GM10248 (cell line): Measurements from ENCODE around the gene GYS1.

Experiments used
- CTCF ChIA-PET: fragments of 300-600 bp; sonication (Branson Sonifier 250); formaldehyde crosslinking; extraction: SDS; loops from one replicate; lab custom pipeline; 2021; ENCODE audit warnings: antibody characterized with exemption; lab: Yijun Ruan, JAX
- POLR2A ChIA-PET: fragments of 350-650 bp; sonication (Branson Sonifier 250); formaldehyde crosslinking; extraction: SDS; loops from one replicate; lab custom pipeline; 2020; ENCODE audit warnings: antibody characterized with exemption; lab: Yijun Ruan, JAX
- DNase-seq: peaks from one replicate; pipeline ENCODE4 v3.0.0; 2012; ENCODE audit errors: extremely low spot score
- TF ChIP-seq, protein P1 (sequence below): IDR thresholded peaks from 2 replicates; pipeline ENCODE4 v1.5.1; 2012; ENCODE audit warnings: mild to moderate bottlenecking, low read depth; ENCODE audit errors: extremely low read depth, missing control alignments, control extremely low read depth

GYS1 gene

DNA sequence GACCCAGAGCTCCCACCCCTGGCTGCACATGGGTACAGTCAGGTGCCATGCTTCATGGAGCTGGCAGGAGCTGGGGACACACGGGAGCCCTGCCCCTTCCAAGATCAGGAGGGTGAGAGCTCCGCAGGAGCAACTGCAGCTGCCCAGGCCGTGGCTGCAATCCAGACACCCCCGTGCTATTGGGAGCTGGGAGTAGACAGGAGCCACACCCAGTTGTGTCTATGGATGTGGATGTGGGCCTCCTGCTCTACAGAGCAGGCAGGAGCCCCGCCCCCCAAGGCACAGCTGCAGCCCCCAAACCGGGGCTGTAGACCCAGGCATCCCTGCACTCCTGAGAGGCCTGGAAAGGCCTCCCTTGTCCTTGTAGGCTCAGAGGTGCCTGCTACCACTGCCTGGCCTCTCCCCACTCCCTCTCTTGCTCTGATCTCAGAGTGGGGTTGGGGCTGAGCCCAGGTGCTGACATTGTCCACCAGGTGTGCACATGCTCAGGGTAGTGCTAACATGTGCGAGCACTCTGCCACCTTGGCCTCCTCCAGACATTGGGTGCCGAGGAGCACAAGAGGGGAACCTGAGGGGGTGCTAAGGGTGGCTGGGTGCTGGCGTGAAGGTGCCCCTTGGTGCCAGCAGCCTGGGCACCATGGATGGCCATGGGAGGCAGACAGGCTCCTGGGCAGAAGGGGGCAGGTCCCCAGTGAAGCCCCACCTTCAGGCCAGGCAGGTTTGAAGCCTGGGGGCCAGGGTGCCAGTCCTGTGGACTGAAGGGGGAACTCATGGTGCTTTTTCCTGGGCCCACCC, 46.4 kb downstream of the GYS1 start:
- POLR2A ChIA-PET, result no interaction called here

DNA sequence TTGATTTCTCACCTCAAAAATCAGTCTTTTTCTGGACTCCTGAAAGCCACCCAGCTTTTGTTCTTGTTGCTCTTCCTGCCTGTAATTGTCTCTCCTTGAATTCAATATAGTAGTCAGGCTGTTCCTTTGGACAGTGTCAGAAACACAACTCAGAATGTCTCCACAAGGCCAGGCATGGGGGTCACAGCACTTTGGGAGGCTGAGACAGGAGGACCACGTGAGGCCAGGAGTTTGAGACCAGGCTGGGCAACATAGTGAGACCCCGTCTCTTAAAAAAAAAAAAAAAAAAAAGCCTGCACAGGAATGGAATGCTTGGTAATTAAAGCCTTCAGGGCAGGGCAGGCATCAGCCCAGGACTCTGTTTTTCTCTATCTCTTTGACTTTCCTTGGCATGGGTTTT, 47.3 kb downstream of the GYS1 start:
- ChIA-PET POLR2A (no interaction called here), CTCF (no interaction called here)
- TF ChIP-seq, protein P1, sequence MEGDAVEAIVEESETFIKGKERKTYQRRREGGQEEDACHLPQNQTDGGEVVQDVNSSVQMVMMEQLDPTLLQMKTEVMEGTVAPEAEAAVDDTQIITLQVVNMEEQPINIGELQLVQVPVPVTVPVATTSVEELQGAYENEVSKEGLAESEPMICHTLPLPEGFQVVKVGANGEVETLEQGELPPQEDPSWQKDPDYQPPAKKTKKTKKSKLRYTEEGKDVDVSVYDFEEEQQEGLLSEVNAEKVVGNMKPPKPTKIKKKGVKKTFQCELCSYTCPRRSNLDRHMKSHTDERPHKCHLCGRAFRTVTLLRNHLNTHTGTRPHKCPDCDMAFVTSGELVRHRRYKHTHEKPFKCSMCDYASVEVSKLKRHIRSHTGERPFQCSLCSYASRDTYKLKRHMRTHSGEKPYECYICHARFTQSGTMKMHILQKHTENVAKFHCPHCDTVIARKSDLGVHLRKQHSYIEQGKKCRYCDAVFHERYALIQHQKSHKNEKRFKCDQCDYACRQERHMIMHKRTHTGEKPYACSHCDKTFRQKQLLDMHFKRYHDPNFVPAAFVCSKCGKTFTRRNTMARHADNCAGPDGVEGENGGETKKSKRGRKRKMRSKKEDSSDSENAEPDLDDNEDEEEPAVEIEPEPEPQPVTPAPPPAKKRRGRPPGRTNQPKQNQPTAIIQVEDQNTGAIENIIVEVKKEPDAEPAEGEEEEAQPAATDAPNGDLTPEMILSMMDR, result no peak
- DNase-seq, result no peak

More for the DNA sequence above, 46.4 kb downstream of the GYS1 start:
- no peak for DNase-seq
- TF ChIP-seq, protein P1, result no peak
- CTCF ChIA-PET, result no interaction called here

DNA sequence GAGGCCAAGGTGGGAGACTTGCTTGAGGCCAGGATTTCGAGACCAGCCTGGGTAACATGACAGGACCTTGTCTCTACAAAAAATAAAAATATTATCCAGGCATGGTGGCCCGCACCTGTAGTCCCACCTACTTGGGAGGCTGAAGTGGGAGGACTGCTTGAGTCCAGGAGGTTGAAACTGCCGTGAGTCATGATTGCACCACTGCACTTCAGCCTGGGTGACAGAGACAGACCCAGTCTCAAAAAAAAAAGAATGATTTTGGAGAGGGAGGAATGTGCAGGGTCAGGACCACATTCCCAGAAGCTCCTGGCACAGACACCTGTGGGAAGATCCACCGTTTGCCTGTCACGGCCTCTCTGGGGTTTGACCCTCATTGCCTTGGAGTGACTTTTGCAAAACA, 47.7 kb downstream of the GYS1 start:
- CTCF ChIA-PET, result interaction anchor here (1.1 kb wide), 1 partner anchor 34 kb away, joined by 3 read pairs; no protein-coding TSS in a partner anchor
- POLR2A ChIA-PET, result no interaction called here
- TF ChIP-seq, protein P1, result no peak
- DNase-seq, result no peak

DNA sequence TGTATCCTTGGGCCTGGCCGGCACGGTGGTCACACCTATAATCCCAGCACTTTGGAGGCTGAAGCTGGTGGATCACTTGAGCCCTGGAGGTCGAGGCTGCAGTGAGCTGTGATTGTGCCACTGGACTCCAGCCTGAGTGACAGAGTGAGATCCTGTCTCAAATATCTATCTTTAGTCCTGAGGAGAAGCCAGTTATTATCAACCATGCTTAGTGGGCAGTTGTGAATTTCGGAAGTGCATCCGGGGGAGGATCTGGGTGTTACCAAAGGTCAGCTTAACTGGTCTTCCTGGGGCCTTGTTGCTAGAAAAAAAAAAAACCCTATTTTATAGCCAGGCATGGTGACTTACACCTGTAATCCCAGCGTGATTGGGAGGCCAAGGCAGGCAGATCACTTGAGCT, 50.0 kb downstream of the GYS1 start:
- DNase-seq, result no peak
- POLR2A ChIA-PET, result no interaction called here
- TF ChIP-seq, protein P1, result no peak
- CTCF ChIA-PET, result interaction anchor here (1.4 kb wide), 2 partner anchors 9 to 17 kb away, joined by 3 read pairs; no protein-coding TSS in a partner anchor

DNA sequence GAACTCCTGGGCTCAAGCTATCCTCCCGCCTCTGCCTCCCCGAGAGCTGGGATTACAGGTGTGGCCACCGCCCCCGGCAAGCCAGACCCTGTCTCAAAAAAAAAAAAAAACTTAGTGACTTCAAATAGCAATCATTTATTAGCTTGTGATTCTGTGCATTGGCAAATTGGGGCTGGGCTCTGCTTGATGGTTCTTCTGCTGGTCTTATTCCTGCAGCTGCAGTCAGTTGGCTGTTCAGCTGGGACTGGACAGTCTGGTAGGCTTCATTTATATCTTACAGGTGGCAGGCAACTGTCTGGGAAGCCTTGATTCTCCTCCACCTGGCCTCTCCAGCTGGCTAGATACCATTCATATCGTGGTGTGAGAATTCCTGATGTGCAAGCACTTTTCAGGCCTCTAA, 52.2 kb downstream of the GYS1 start:
- ChIA-PET CTCF (interaction anchor here (1.2 to 1.5 kb wide), 2 partner anchors 12 to 15 kb away, joined by 3 read pairs; no protein-coding TSS in a partner anchor), POLR2A (interaction anchor here (0.9 kb wide), 2 partner anchors 13 to 69 kb away, joined by 3 to 5 read pairs; partner anchors contain the start of gene PPP1R15A)
- DNase-seq, result peak; percentile 10
- TF ChIP-seq, protein P1, result no peak

DNA sequence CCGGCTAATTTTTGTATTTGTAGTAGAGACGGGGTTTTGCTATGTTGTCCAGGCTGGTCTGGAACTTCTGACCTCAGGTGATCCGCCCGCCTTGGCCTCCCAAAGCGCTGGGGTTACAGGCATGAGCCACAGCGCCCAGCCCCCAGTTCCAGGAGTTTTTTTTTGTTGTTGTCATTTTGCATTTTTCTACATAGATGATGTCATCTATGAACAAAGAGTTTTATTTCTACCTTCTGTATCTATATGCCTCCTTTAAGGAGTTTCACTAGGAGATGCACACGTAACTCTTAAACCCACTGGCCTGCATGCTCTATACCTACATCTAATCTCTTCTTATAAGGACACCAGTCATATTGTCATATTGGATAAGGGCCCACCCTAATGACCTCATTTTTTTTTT, 54.9 kb downstream of the GYS1 start:
- ChIA-PET CTCF (no interaction called here), POLR2A (no interaction called here)
- DNase-seq, result no peak
- TF ChIP-seq, protein P1, result no peak
